ENCODE data around the gene PRDM11.

PRDM11 gene

DNA sequence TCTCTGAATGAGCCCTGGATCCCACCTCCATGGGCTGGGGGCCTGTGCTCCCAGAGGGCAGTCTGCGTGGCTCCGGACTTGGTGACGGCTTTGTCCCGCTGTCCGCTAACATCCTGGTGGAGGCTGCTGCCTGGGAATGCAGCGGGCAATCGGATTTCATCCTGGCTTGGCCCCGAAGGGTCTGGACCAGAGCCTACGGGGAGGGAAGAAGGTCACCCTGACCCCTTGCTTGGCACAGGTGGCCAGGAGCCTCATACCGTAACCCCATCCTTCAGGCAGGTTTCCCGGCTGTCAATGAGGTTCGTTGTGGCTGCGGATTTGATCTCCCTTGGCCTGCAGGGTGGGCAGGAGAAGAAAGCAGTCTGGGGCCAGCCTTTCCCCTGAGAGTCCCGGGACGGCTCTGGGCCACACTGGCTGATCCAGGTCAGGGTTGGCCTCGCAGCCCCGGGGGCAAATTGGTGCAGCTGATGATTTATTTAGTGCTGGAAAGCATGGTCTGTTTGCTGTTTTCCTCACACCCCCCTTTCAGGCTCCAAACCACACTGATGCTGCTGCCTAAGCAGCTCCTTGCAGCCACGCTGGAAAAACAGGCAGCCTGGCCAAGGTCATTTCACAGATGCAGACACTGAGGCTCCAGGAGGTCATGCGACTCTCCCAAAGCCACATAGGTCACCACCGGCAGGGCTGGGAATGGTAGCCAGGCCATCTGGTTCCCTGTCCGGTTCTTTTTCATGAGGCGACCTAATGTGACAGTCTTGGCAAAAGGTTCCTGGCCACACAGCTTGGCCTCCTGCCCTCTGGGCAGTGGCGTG lies 15.0 kb downstream of the PRDM11 start:
- Histone ChIP-seq H3K9ac (ENCODE audit: low read length) (peak overlapping the region; percentile 17), H3K27me3 (replicated peaks; ENCODE audit: control insufficient read depth, insufficient read depth, low read length) (no peaks in the 10 kb centered on the region), H3K4me3 (ENCODE audit: low read length) (no peak overlapping the region), H3K36me3 (ENCODE audit: control insufficient read depth, insufficient read depth, low read length, severe bottlenecking) (no peaks in the 10 kb centered on the region), H3K9me3 (ENCODE audit: control insufficient read depth, low read length) (no peaks in the 10 kb centered on the region), H3K4me1 (ENCODE audit: control insufficient read depth, insufficient read depth, low read length) (peaks cover 24% of the 10 kb centered on the region)
- DNase-seq (ENCODE audit: low read depth), result no peak

GRCh38 chr11:45162064-45162375 lies 15.6 kb downstream of the PRDM11 start:
- no peak overlapping the region for H3K4me3 ChIP-seq (ENCODE audit: low read length)
- H3K9ac ChIP-seq (ENCODE audit: low read length), result no peak overlapping the region
- peaks cover 24% of the 10 kb centered on the region for H3K4me1 ChIP-seq (ENCODE audit: control insufficient read depth, insufficient read depth, low read length)
- DNase-seq (ENCODE audit: low read depth), result no peak
- no peaks in the 10 kb centered on the region for H3K27me3 ChIP-seq (replicated peaks; ENCODE audit: control insufficient read depth, insufficient read depth, low read length)
- H3K9me3 ChIP-seq (ENCODE audit: control insufficient read depth, low read length), result no peaks in the 10 kb centered on the region
- no peaks in the 10 kb centered on the region for H3K36me3 ChIP-seq (ENCODE audit: control insufficient read depth, insufficient read depth, low read length, severe bottlenecking)

- Histone ChIP-seq H3K36me3 (ENCODE audit: control insufficient read depth, insufficient read depth, low read length, severe bottlenecking) (no peaks in the 10 kb centered on the region), H3K9me3 (ENCODE audit: control insufficient read depth, low read length) (no peaks in the 10 kb centered on the region), H3K4me3 (ENCODE audit: low read length) (no peak overlapping the region), H3K9ac (ENCODE audit: low read length) (no peak overlapping the region), H3K4me1 (ENCODE audit: control insufficient read depth, insufficient read depth, low read length) (peaks cover 17% of the 10 kb centered on the region), H3K27me3 (replicated peaks; ENCODE audit: control insufficient read depth, insufficient read depth, low read length) (no peaks in the 10 kb centered on the region)
- DNase-seq (ENCODE audit: low read depth), result no peak
These were observed 16.8 kb downstream of the PRDM11 start for GRCh38 chr11:45162916-45163879.

GRCh38 chr11:45163956-45164575 lies 17.6 kb downstream of the PRDM11 start:
- Histone ChIP-seq H3K36me3 (ENCODE audit: control insufficient read depth, insufficient read depth, low read length, severe bottlenecking) (no peaks in the 10 kb centered on the region), H3K4me3 (ENCODE audit: low read length) (no peak overlapping the region), H3K9me3 (ENCODE audit: control insufficient read depth, low read length) (no peaks in the 10 kb centered on the region), H3K4me1 (ENCODE audit: control insufficient read depth, insufficient read depth, low read length) (peaks cover 12% of the 10 kb centered on the region), H3K27me3 (replicated peaks; ENCODE audit: control insufficient read depth, insufficient read depth, low read length) (no peaks in the 10 kb centered on the region), H3K9ac (ENCODE audit: low read length) (no peak overlapping the region)
- DNase-seq (ENCODE audit: low read depth), result no peak

DNA sequence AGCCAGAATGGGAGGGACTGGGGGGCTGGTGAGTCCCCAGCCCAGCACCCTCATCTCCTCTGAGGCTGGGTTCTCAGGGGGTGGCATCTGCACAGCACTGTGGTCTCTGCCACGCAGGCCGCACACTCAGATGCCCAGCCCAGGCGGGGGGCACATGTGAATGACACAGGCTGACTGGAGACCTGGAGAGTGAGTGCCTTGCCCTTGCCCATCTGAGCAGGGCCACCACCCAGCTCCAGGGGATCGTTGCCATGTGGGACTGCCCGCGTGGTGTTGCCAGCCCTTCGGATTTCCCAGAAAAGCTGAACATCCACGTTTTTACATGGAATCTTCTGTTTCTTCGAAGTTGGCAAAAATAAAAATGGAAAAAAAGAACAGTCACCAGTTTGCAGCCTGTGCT lies 18.9 kb downstream of the PRDM11 start:
- no peak for DNase-seq (ENCODE audit: low read depth)
- no peak overlapping the region for H3K9ac ChIP-seq (ENCODE audit: low read length)
- H3K36me3 ChIP-seq (ENCODE audit: control insufficient read depth, insufficient read depth, low read length, severe bottlenecking), result no peaks in the 10 kb centered on the region
- peaks cover 12% of the 10 kb centered on the region for H3K4me1 ChIP-seq (ENCODE audit: control insufficient read depth, insufficient read depth, low read length)
- H3K27me3 ChIP-seq (replicated peaks; ENCODE audit: control insufficient read depth, insufficient read depth, low read length), result no peaks in the 10 kb centered on the region
- H3K4me3 ChIP-seq (ENCODE audit: low read length), result no peak overlapping the region
- H3K9me3 ChIP-seq (ENCODE audit: control insufficient read depth, low read length), result no peaks in the 10 kb centered on the region

GRCh38 chr11:45165806-45166603 lies 19.6 kb downstream of the PRDM11 start:
- Histone ChIP-seq H3K27me3 (replicated peaks; ENCODE audit: control insufficient read depth, insufficient read depth, low read length) (no peaks in the 10 kb centered on the region), H3K9me3 (ENCODE audit: control insufficient read depth, low read length) (no peaks in the 10 kb centered on the region), H3K4me3 (ENCODE audit: low read length) (no peak overlapping the region), H3K36me3 (ENCODE audit: control insufficient read depth, insufficient read depth, low read length, severe bottlenecking) (no peaks in the 10 kb centered on the region), H3K4me1 (ENCODE audit: control insufficient read depth, insufficient read depth, low read length) (peaks cover 12% of the 10 kb centered on the region), H3K9ac (ENCODE audit: low read length) (no peak overlapping the region)
- no peak for DNase-seq (ENCODE audit: low read depth)

DNA sequence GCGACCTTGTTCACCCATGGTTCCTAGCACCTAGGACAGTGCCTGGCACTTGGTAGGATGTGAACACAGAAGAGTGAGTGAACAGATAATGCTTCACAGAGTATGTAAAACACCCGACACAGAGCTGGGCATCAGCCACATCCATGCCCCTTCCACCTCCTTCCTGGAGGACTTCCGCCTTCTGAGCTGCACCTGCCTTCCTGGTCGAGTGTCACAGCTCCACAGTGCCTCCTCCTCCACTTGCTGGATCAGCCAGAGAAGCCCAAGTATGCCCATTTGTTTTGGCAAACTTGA lies 20.1 kb downstream of the PRDM11 start:
- no peaks in the 10 kb centered on the region for H3K27me3 ChIP-seq (replicated peaks; ENCODE audit: control insufficient read depth, insufficient read depth, low read length)
- no peak overlapping the region for H3K9ac ChIP-seq (ENCODE audit: low read length)
- no peaks in the 10 kb centered on the region for H3K36me3 ChIP-seq (ENCODE audit: control insufficient read depth, insufficient read depth, low read length, severe bottlenecking)
- no peaks in the 10 kb centered on the region for H3K9me3 ChIP-seq (ENCODE audit: control insufficient read depth, low read length)
- H3K4me3 ChIP-seq (ENCODE audit: low read length), result no peak overlapping the region
- DNase-seq (ENCODE audit: low read depth), result no peak
- peaks cover 6% of the 10 kb centered on the region for H3K4me1 ChIP-seq (ENCODE audit: control insufficient read depth, insufficient read depth, low read length)

- Histone ChIP-seq H3K36me3 (ENCODE audit: control insufficient read depth, insufficient read depth, low read length, severe bottlenecking) (no peaks in the 10 kb centered on the region), H3K4me1 (ENCODE audit: control insufficient read depth, insufficient read depth, low read length) (no peaks in the 10 kb centered on the region), H3K9me3 (ENCODE audit: control insufficient read depth, low read length) (no peaks in the 10 kb centered on the region), H3K9ac (ENCODE audit: low read length) (no peak overlapping the region), H3K27me3 (replicated peaks; ENCODE audit: control insufficient read depth, insufficient read depth, low read length) (no peaks in the 10 kb centered on the region), H3K4me3 (ENCODE audit: low read length) (no peak overlapping the region)
- DNase-seq (ENCODE audit: low read depth), result no peak
These were observed 20.8 kb downstream of the PRDM11 start for GRCh38 chr11:45167283-45167682.

DNA sequence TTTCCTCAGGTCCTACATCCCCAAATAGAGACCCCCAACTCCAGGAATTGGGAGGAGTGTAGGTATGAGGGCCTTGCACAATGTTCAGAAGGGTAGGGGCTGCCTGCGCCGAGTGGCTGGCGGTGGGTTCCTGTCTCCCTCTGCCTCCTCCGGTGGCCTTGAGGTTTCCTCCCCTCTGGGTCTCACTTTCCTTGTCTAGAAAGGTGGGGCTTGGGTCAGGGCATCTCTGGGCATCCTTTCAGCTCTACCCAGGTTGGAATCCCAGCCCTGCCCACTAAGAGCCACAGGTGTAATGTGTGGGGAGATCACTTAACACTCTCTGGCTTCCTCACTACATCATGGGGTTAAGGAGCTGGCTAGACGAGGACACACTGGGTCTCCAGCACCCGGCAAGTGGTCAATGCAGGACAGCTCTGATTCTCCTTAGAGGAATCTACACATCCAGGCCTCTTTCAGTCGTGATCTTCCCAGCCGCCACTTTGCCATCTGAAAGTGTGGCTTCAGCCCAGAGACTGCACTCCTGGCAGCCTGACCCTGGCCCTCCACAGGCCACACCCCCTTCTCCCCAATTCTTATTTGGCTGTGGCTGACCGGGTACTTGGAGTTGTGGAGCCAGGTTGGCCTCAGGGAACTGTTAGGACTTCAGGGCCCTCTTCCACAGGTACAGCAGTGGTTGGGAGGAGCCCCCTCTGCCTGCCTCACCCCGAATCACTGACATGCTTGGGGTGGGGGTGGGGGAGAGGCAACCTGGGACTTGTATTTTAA lies 22.1 kb downstream of the PRDM11 start:
- H3K4me1 ChIP-seq (ENCODE audit: control insufficient read depth, insufficient read depth, low read length), result no peaks in the 10 kb centered on the region
- H3K27me3 ChIP-seq (replicated peaks; ENCODE audit: control insufficient read depth, insufficient read depth, low read length), result no peaks in the 10 kb centered on the region
- H3K4me3 ChIP-seq (ENCODE audit: low read length), result no peak overlapping the region
- H3K36me3 ChIP-seq (ENCODE audit: control insufficient read depth, insufficient read depth, low read length, severe bottlenecking), result no peaks in the 10 kb centered on the region
- no peaks in the 10 kb centered on the region for H3K9me3 ChIP-seq (ENCODE audit: control insufficient read depth, low read length)
- H3K9ac ChIP-seq (ENCODE audit: low read length), result no peak overlapping the region
- no peak for DNase-seq (ENCODE audit: low read depth)

DNA sequence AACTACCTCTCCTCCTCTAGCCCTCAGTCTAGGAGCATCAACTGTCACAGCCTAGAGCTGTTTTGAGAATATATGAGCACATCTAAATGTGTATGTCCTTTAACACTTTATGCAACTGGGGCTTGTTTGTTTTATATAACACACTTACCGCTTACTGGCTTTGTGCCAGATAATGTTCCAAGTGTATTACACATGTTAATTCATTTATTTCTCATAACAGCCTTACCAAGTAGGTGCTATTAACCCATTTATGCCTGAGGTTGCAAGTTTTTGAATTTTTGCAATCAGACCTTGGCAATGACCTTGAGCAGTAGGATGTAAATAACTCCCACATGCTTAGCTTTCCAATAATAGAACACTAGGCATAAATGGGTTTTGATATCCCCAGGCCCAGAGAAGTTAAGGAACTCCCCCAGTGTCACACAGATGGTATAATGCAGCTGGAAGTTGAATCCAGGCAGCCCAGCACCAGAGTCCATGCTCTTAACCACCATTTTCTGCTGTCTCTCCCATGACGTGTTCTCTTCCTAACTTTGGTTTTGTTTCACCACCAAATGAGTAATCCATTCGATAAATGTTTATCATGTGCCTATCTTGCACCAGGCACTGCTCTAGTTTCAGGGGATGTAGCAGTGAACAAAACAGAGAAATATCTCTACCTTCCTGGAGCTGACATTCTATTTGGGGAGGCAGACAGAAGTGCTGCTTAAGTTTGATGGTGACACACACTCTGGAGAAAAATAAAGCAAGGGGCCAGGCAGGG lies 23.1 kb downstream of the PRDM11 start:
- no peak for DNase-seq (ENCODE audit: low read depth)
- Histone ChIP-seq H3K9me3 (ENCODE audit: control insufficient read depth, low read length) (no peaks in the 10 kb centered on the region), H3K36me3 (ENCODE audit: control insufficient read depth, insufficient read depth, low read length, severe bottlenecking) (no peaks in the 10 kb centered on the region), H3K4me3 (ENCODE audit: low read length) (no peak overlapping the region), H3K4me1 (ENCODE audit: control insufficient read depth, insufficient read depth, low read length) (no peaks in the 10 kb centered on the region), H3K27me3 (replicated peaks; ENCODE audit: control insufficient read depth, insufficient read depth, low read length) (no peaks in the 10 kb centered on the region), H3K9ac (ENCODE audit: low read length) (no peak overlapping the region)

Measured in adipocyte (in vitro differentiated cells).